ENCODE measurements around the gene NOCT.
"Not testable (repeated sequence)": the region's sequence is repeated elsewhere in the genome, so short reads cannot be mapped to it uniquely, and the experiment has no call there.

NOCT gene

GRCh38 chr4:139054791-139055505 lies 39.4 kb downstream of the NOCT start:
- H3K27ac ChIP-seq (ENCODE audit: low read length): no peak overlapping the region
- H3K36me3 ChIP-seq (replicated peaks; ENCODE audit: insufficient read depth, low read length): no peaks in the 10 kb centered on the region; the same call in 1 of the 2 replicates
- no peaks in the 10 kb centered on the region for H4K20me1 ChIP-seq (ENCODE audit: insufficient read depth, low read length)
- H3K9me2 ChIP-seq (replicated peaks; ENCODE audit: insufficient read depth, low read length): no peaks in the 10 kb centered on the region
- no peaks in the 10 kb centered on the region for H3K4me1 ChIP-seq (ENCODE audit: low read length)
- no peaks in the 10 kb centered on the region for H3K27me3 ChIP-seq (replicated peaks; ENCODE audit: insufficient read depth, low read length)
- H3K9me3 ChIP-seq (replicated peaks; ENCODE audit: insufficient read depth, low read length): no peaks in the 10 kb centered on the region
- TF ChIP-seq CTCF (IDR thresholded peaks at IDR 0.05; ENCODE audit: low read length): no peak
- TF ChIP-seq EZH2 (optimal IDR thresholded peaks at IDR 0.05; ENCODE audit: low read depth, low read length): no peak
- no peak for TF ChIP-seq EZH2phosphoT487 (IDR thresholded peaks at IDR 0.05; ENCODE audit: low read length)
- no peak overlapping the region for H3K4me3 ChIP-seq (ENCODE audit: low read length)
- H3K9ac ChIP-seq (ENCODE audit: low read length): no peak overlapping the region
- no peak overlapping the region for H2AFZ ChIP-seq (ENCODE audit: low read length)
- no peak overlapping the region for H3K4me2 ChIP-seq (ENCODE audit: low read depth, low read length)
- H3F3A ChIP-seq (ENCODE audit: insufficient read depth, low read length): no peaks in the 10 kb centered on the region
- DNase-seq: no peak
- peaks cover 45% of the 10 kb centered on the region for H3K79me2 ChIP-seq (ENCODE audit: low read length)

- peaks cover 30% of the 10 kb centered on the region for H3K79me2 ChIP-seq (ENCODE audit: low read length)
- H3K4me2 ChIP-seq (ENCODE audit: low read depth, low read length); DNase-seq; H3K27me3 ChIP-seq (replicated peaks; ENCODE audit: insufficient read depth, low read length); H3K4me3 ChIP-seq (ENCODE audit: low read length); H3K4me1 ChIP-seq (ENCODE audit: low read length); H4K20me1 ChIP-seq (ENCODE audit: insufficient read depth, low read length); H3K9me2 ChIP-seq (replicated peaks; ENCODE audit: insufficient read depth, low read length); H3K9ac ChIP-seq (ENCODE audit: low read length); H3K9me3 ChIP-seq (replicated peaks; ENCODE audit: insufficient read depth, low read length); H3K27ac ChIP-seq (ENCODE audit: low read length); H3K36me3 ChIP-seq (replicated peaks; ENCODE audit: insufficient read depth, low read length); H2AFZ ChIP-seq (ENCODE audit: low read length); H3F3A ChIP-seq (ENCODE audit: insufficient read depth, low read length): not testable (repeated sequence)
These were observed 43.4 kb downstream of the NOCT start for GRCh38 chr4:139059026-139059425.

DNA sequence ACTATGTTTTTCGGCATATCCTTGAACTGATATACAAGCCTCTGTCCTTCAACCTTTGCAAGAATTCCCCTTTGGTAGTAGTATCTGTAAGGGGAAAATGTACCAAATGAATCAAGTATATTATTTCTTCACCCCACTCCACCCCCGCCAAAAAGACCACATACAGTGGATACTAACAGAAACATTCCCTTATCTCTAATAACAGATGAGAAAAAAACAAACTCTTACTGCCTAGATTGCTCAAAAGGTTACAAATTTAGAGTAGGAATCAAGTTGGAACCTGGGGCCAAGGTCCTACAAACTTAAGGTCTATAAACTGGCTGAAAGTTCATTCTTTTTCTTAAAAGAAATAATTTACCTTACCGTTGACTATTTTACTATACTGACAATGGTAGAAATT lies 45.0 kb downstream of the NOCT start:
- H3K4me2 ChIP-seq (ENCODE audit: low read depth, low read length): no peak overlapping the region
- H4K20me1 ChIP-seq (ENCODE audit: insufficient read depth, low read length): no peaks in the 10 kb centered on the region
- H2AFZ ChIP-seq (ENCODE audit: low read length): no peak overlapping the region
- H3K9me2 ChIP-seq (replicated peaks; ENCODE audit: insufficient read depth, low read length): no peaks in the 10 kb centered on the region
- H3K9ac ChIP-seq (ENCODE audit: low read length): no peak overlapping the region
- H3K36me3 ChIP-seq (replicated peaks; ENCODE audit: insufficient read depth, low read length): peaks cover 7% of the 10 kb centered on the region
- no peaks in the 10 kb centered on the region for H3F3A ChIP-seq (ENCODE audit: insufficient read depth, low read length)
- TF ChIP-seq EZH2 (optimal IDR thresholded peaks at IDR 0.05; ENCODE audit: low read depth, low read length): no peak
- TF ChIP-seq EZH2phosphoT487 (IDR thresholded peaks at IDR 0.05; ENCODE audit: low read length): no peak
- no peak for TF ChIP-seq CTCF (IDR thresholded peaks at IDR 0.05; ENCODE audit: low read length)
- peaks cover 24% of the 10 kb centered on the region for H3K79me2 ChIP-seq (ENCODE audit: low read length)
- H3K27ac ChIP-seq (ENCODE audit: low read length): no peak overlapping the region
- no peak overlapping the region for H3K4me3 ChIP-seq (ENCODE audit: low read length)
- no peaks in the 10 kb centered on the region for H3K4me1 ChIP-seq (ENCODE audit: low read length)
- no peak for DNase-seq
- H3K9me3 ChIP-seq (replicated peaks; ENCODE audit: insufficient read depth, low read length): no peaks in the 10 kb centered on the region
- H3K27me3 ChIP-seq (replicated peaks; ENCODE audit: insufficient read depth, low read length): no peaks in the 10 kb centered on the region

GRCh38 chr4:139076016-139076744 lies 60.6 kb downstream of the NOCT start:
- Histone ChIP-seq H3K4me3 (ENCODE audit: low read length) (no peak overlapping the region), H2AFZ (ENCODE audit: low read length) (no peak overlapping the region), H3F3A (ENCODE audit: insufficient read depth, low read length) (0 out of 2 replicates have a peak, but pooled peaks cover 5% of the 10 kb centered on the region), H3K79me2 (ENCODE audit: low read length) (peaks cover 99% of the 10 kb centered on the region), H3K27ac (ENCODE audit: low read length) (no peak overlapping the region), H4K20me1 (ENCODE audit: insufficient read depth, low read length) (peaks cover 29% of the 10 kb centered on the region), H3K9me2 (replicated peaks; ENCODE audit: insufficient read depth, low read length) (no peaks in the 10 kb centered on the region), H3K27me3 (replicated peaks; ENCODE audit: insufficient read depth, low read length) (no peaks in the 10 kb centered on the region), H3K4me2 (ENCODE audit: low read depth, low read length) (no peak overlapping the region), H3K9ac (ENCODE audit: low read length) (no peak overlapping the region), H3K9me3 (replicated peaks; ENCODE audit: insufficient read depth, low read length) (no peaks in the 10 kb centered on the region), H3K4me1 (ENCODE audit: low read length) (peaks cover 12% of the 10 kb centered on the region), H3K36me3 (replicated peaks; ENCODE audit: insufficient read depth, low read length) (peaks cover 7% of the 10 kb centered on the region)
- TF ChIP-seq EZH2phosphoT487 (IDR thresholded peaks at IDR 0.05; ENCODE audit: low read length) (no peak), CTCF (IDR thresholded peaks at IDR 0.05; ENCODE audit: low read length) (no peak), EZH2 (optimal IDR thresholded peaks at IDR 0.05; ENCODE audit: low read depth, low read length) (no peak)
- no peak for DNase-seq

All from MM.1S (cell line).